Suprapubic skin (tissue), 4 donors: Measurements from ENCODE around the gene GJA9.

ENCODE experiments used
- CTCF ChIP-seq, 2 donors: fragments of 200-600 bp in 1 of 2; fragments of 450-650 bp in 1 of 2; sonication (generic) in 1 of 2; IDR thresholded peaks; one replicate each; pipeline ENCODE4 v1.5.1; 2016 to 2019; ENCODE audit warnings: antibody characterized with exemption in 2 of 2, mild to moderate bottlenecking in 1 of 2, moderate library complexity in 1 of 2
- POLR2A ChIP-seq, 2 donors: fragments of 450-650 bp; IDR thresholded peaks; one replicate each; pipeline ENCODE4 v1.6.1; 2017; ENCODE audit warnings: antibody characterized with exemption in 2 of 2, mild to moderate bottlenecking in 2 of 2, moderate library complexity in 2 of 2
- POLR2AphosphoS5 ChIP-seq, 3 donors: sonication (generic); formaldehyde crosslinking; IDR thresholded peaks; one replicate each; pipeline ENCODE4 v1.6.1; 2017; ENCODE audit warnings: antibody characterized with exemption in 3 of 3

GRCh38 chr1:38831731-38832369, 49.5 kb downstream of the GJA9 start:
- TF ChIP-seq POLR2A (IDR thresholded peaks at IDR 0.05) = no peak
- no peak for TF ChIP-seq CTCF (IDR thresholded peaks at IDR 0.05)
- TF ChIP-seq POLR2AphosphoS5 (IDR thresholded peaks at IDR 0.05) = no peak
